Neural progenitor cell (in vitro differentiated cells): ENCODE data around the gene GRIPAP1. TPM values are rescaled to one million over a fixed set of nuclear protein-coding genes. Genes with fewer than 3 reads are reported as not detected.

Experiments used
- DNase-seq: peaks from one replicate; pipeline ENCODE4 v3.0.0-alpha.2; 2016; ENCODE audit warnings: low spot score
- H2AFZ ChIP-seq: fragments of 200-600 bp; sonication (generic); replicated peaks from 2 replicates; pipeline ENCODE4 v1.6.1; 2016; ENCODE audit warnings: antibody characterized with exemption
- H3F3A ChIP-seq: fragments of 200-600 bp; sonication (generic); 2 replicates; pipeline ENCODE4 v1.6.1; 2016; ENCODE audit warnings: antibody characterized with exemption, low read depth
- H3K27ac ChIP-seq: fragments of 200-600 bp; sonication (generic); 2 replicates; pipeline ENCODE4 v1.5.1; 2016; ENCODE audit warnings: mild to moderate bottlenecking
- H3K27me3 ChIP-seq: fragments of 200-600 bp; sonication (generic); 2 replicates; pipeline ENCODE4 v1.6.1; 2016; ENCODE audit warnings: mild to moderate bottlenecking, moderate library complexity
- H3K36me3 ChIP-seq: fragments of 200-600 bp; sonication (generic); 2 replicates; pipeline ENCODE4 v1.5.1; 2016
- H3K4me1 ChIP-seq: fragments of 200-600 bp; sonication (generic); 2 replicates; pipeline ENCODE4 v1.6.1; 2016; ENCODE audit warnings: mixed run types
- H3K4me2 ChIP-seq: fragments of 200-600 bp; sonication (generic); 2 replicates; pipeline ENCODE4 v1.6.1; 2016
- H3K4me3 ChIP-seq: fragments of 200-600 bp; sonication (generic); 2 replicates; pipeline ENCODE4 v1.5.1; 2016
- H3K79me2 ChIP-seq: fragments of 200-600 bp; sonication (generic); 2 replicates; pipeline ENCODE4 v1.6.1; 2016; ENCODE audit warnings: low read depth
- H3K9ac ChIP-seq: fragments of 200-600 bp; sonication (generic); 2 replicates; pipeline ENCODE4 v1.6.1; 2016
- H3K9me3 ChIP-seq: fragments of 200-600 bp; sonication (generic); 2 replicates; pipeline ENCODE4 v1.5.1; 2016; ENCODE audit warnings: low read depth
- H4K20me1 ChIP-seq: fragments of 200-600 bp; sonication (generic); 2 replicates; pipeline ENCODE4 v1.6.1; 2016; ENCODE audit warnings: low read depth
- H3K27ac Mint-ChIP-seq: 3 replicates; pipeline ENCODE4 v1.8.0; 2021; ENCODE audit warnings: mixed read lengths
- H3K27me3 Mint-ChIP-seq: 2 replicates; pipeline ENCODE4 v1.8.0; 2022; ENCODE audit warnings: low read depth, mild to moderate bottlenecking, inconsistent platforms, moderate library complexity, mixed read lengths; ENCODE audit not compliant: insufficient read depth
- H3K36me3 Mint-ChIP-seq: 3 replicates; pipeline ENCODE4 v1.8.0; 2021; ENCODE audit warnings: mixed read lengths
- H3K4me1 Mint-ChIP-seq: 3 replicates; pipeline ENCODE4 v1.8.0; 2021; ENCODE audit warnings: mixed read lengths
- H3K4me3 Mint-ChIP-seq: 3 replicates; pipeline ENCODE4 v1.8.0; 2021; ENCODE audit warnings: mild to moderate bottlenecking, moderate library complexity, mixed read lengths
- H3K9me3 Mint-ChIP-seq: 3 replicates; pipeline ENCODE4 v1.8.0; 2020; ENCODE audit warnings: mixed read lengths
- EZH2 ChIP-seq: fragments of 200-600 bp; sonication (generic); IDR thresholded peaks from 2 replicates; pipeline ENCODE4 v1.6.1; 2017; ENCODE audit warnings: antibody characterized with exemption, mild to moderate bottlenecking, moderate library complexity
- EZH2phosphoT487 ChIP-seq: fragments of 200-600 bp; sonication (generic); IDR thresholded peaks from 2 replicates; pipeline ENCODE4 v1.6.1; 2017; ENCODE audit warnings: antibody characterized with exemption
- total RNA-seq: library from RNA; depleted of rRNA; stranded (reverse); fragments of >200 nt; gene quantifications from 2 replicates; pipeline ENCODE4 v1.2.3, GENCODE V29; 2015; ENCODE audit warnings: low replicate concordance
- TF ChIP-seq, protein P1 (sequence below): fragments of 200-600 bp; sonication (generic); IDR thresholded peaks from 2 replicates; pipeline ENCODE4 v1.5.1; 2017; ENCODE audit warnings: antibody characterized with exemption, mild to moderate bottlenecking

GRIPAP1 gene
- total RNA-seq, 1 donor from 2014 or later, result 30.1 TPM

DNA sequence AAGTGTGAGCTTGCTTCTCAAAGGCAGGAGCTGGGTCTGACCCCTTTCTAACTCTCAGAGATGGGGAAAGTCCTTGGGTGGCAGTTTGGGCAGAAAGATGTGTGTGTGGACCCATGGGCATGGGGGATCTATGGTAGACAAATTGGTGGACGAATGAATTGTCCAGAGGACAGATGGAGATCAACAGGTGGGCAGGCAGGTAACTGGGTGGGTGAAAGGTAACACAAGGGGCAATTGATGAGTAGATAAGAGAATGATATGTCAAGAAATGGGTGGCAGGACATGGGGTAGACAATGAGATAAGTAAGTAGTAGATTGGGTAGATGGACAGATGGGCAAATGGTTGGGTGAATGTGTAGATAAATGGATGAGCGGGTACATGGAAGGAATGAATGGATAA is 27.5 kb downstream of the GRIPAP1 start:
- TF ChIP-seq EZH2, result no peak
- no peak for TF ChIP-seq EZH2phosphoT487
- TF ChIP-seq, protein P1, sequence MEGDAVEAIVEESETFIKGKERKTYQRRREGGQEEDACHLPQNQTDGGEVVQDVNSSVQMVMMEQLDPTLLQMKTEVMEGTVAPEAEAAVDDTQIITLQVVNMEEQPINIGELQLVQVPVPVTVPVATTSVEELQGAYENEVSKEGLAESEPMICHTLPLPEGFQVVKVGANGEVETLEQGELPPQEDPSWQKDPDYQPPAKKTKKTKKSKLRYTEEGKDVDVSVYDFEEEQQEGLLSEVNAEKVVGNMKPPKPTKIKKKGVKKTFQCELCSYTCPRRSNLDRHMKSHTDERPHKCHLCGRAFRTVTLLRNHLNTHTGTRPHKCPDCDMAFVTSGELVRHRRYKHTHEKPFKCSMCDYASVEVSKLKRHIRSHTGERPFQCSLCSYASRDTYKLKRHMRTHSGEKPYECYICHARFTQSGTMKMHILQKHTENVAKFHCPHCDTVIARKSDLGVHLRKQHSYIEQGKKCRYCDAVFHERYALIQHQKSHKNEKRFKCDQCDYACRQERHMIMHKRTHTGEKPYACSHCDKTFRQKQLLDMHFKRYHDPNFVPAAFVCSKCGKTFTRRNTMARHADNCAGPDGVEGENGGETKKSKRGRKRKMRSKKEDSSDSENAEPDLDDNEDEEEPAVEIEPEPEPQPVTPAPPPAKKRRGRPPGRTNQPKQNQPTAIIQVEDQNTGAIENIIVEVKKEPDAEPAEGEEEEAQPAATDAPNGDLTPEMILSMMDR, result no peak
- Histone ChIP-seq H3K4me3 (no peak overlapping the region), H3F3A (no peaks in the 10 kb centered on the region), H3K27ac (no peak overlapping the region), H3K36me3 (no peaks in the 10 kb centered on the region), H3K27me3 (no peaks in the 10 kb centered on the region), H2AFZ (no peak overlapping the region), H3K9ac (no peak overlapping the region), H3K9me3 (no peaks in the 10 kb centered on the region), H3K79me2 (no peaks in the 10 kb centered on the region), H3K4me1 (no peaks in the 10 kb centered on the region), H4K20me1 (no peaks in the 10 kb centered on the region), H3K4me2 (no peak overlapping the region)
- H3K4me3 Mint-ChIP-seq, result no peak overlapping the region
- H3K9me3 Mint-ChIP-seq, result peaks cover 11% of the 10 kb centered on the region
- no peak for DNase-seq
- H3K4me1 Mint-ChIP-seq, result peaks cover 2% of the 10 kb centered on the region
- H3K36me3 Mint-ChIP-seq, result peaks cover 8% of the 10 kb centered on the region
- peaks cover 9% of the 10 kb centered on the region for H3K27me3 Mint-ChIP-seq
- no peak overlapping the region for H3K27ac Mint-ChIP-seq

DNA sequence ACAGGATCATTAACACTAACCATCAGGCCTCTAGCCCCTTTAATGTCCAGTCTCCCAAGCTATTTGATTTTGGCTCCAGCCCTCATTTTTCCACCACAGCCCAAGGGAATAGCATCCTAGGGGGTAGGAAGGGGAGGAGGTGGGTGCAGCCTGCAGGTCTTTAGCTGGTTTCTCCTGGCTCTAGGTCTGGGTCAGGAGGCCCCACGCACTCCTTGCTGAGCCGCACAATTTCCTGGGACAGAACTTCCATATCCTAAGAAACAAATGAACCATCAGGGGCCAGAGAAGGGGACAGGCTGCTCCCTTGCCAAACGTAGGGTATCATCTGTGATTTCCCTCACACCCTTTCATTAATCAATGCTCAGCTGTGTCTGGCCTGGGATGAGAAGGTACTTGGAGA is 28.0 kb downstream of the GRIPAP1 start:
- TF ChIP-seq EZH2phosphoT487, result no peak
- TF ChIP-seq EZH2, result no peak
- TF ChIP-seq, protein P1, result no peak
- Mint-ChIP-seq H3K27me3 (peaks cover 10% of the 10 kb centered on the region), H3K36me3 (peaks cover 8% of the 10 kb centered on the region), H3K9me3 (peaks cover 13% of the 10 kb centered on the region), H3K27ac (no peak overlapping the region), H3K4me3 (no peak overlapping the region), H3K4me1 (peaks cover 2% of the 10 kb centered on the region)
- Histone ChIP-seq H3K36me3 (no peaks in the 10 kb centered on the region), H3F3A (no peaks in the 10 kb centered on the region), H3K79me2 (no peaks in the 10 kb centered on the region), H3K4me3 (no peak overlapping the region), H4K20me1 (no peaks in the 10 kb centered on the region), H3K4me1 (no peaks in the 10 kb centered on the region), H3K27me3 (no peaks in the 10 kb centered on the region), H2AFZ (no peak overlapping the region), H3K9me3 (no peaks in the 10 kb centered on the region), H3K9ac (no peak overlapping the region), H3K27ac (no peak overlapping the region), H3K4me2 (no peak overlapping the region)
- DNase-seq, result no peak

- Histone ChIP-seq H3K36me3 (no peaks in the 10 kb centered on the region), H3F3A (no peaks in the 10 kb centered on the region), H3K79me2 (no peaks in the 10 kb centered on the region), H3K9me3 (no peaks in the 10 kb centered on the region), H3K4me1 (no peaks in the 10 kb centered on the region), H4K20me1 (no peaks in the 10 kb centered on the region), H3K27ac (no peak overlapping the region), H2AFZ (no peak overlapping the region), H3K4me3 (peak overlapping the region; percentile 51), H3K27me3 (no peaks in the 10 kb centered on the region), H3K4me2 (peak overlapping the region; percentile 79), H3K9ac (no peak overlapping the region)
- no peak for TF ChIP-seq EZH2phosphoT487
- TF ChIP-seq, protein P1, result peak; percentile 59
- TF ChIP-seq EZH2, result no peak
- H3K4me3 Mint-ChIP-seq, result peak overlapping the region; percentile 46
- H3K27ac Mint-ChIP-seq, result no peak overlapping the region
- H3K36me3 Mint-ChIP-seq, result peaks cover 5% of the 10 kb centered on the region
- H3K27me3 Mint-ChIP-seq, result peaks cover 9% of the 10 kb centered on the region
- peaks cover 2% of the 10 kb centered on the region for H3K4me1 Mint-ChIP-seq
- H3K9me3 Mint-ChIP-seq, result peaks cover 9% of the 10 kb centered on the region
- DNase-seq, result peak; percentile 58
Observed at GRCh38 chrX:48972220-48973164, 29.6 kb downstream of the GRIPAP1 start.
